Activated T-helper 1 cell treated with anti-CD3 and anti-CD28 coated beads, Interleukin-12 subunit alpha, Interleukin-12 subunit beta, Interleukin-2, Interleukin-4 antibody, amounts not matched to agents 30 ng/mL and 10 ng/mL and 1 ng/mL, durations not matched to agents 14 hours and 24 hours and 36 hours (primary cell): ENCODE results near the gene CAB39. TPM values are rescaled to one million over a fixed set of nuclear protein-coding genes. Genes with fewer than 3 reads are reported as not detected.

Experiments
- DNase-seq: peaks from one replicate; pipeline ENCODE4 v3.0.0; 2021; ENCODE audit warnings: low spot score
- H3K27ac Mint-ChIP-seq: one replicate; pipeline ENCODE4 v1.8.0; 2021; ENCODE audit warnings: mild to moderate bottlenecking, mixed read lengths
- H3K27me3 Mint-ChIP-seq: one replicate; pipeline ENCODE4 v1.8.0; 2022; ENCODE audit warnings: mild to moderate bottlenecking, moderate library complexity, mixed read lengths; ENCODE audit not compliant: insufficient read depth
- H3K36me3 Mint-ChIP-seq: one replicate; pipeline ENCODE4 v1.8.0; 2021; ENCODE audit warnings: low read depth, mixed read lengths
- H3K4me1 Mint-ChIP-seq: one replicate; pipeline ENCODE4 v1.8.0; 2021; ENCODE audit warnings: low read depth, mixed read lengths
- H3K4me3 Mint-ChIP-seq: one replicate; pipeline ENCODE4 v1.8.0; 2021; ENCODE audit warnings: mild to moderate bottlenecking, moderate library complexity, mixed read lengths
- H3K9me3 Mint-ChIP-seq: one replicate; pipeline ENCODE4 v1.8.0; 2021; ENCODE audit warnings: mixed read lengths
- intact Hi-C: fragments of 100-400 bp; cut with micrococcal nuclease; formaldehyde crosslinking; loops from one replicate; pipeline ENCODE4 v1.15.1; 2024
- total RNA-seq: library from RNA; stranded (reverse); gene quantifications from 2 replicates; pipeline ENCODE4 v1.2.3, GENCODE V29; 2022

Gene CAB39
- total RNA-seq, 1 donor from 2014 or later: 168 TPM

GRCh38 chr2:230706053-230706521, 6.6 kb upstream of the CAB39 start:
- Mint-ChIP-seq H3K4me3 (no peak overlapping the region), H3K4me1 (peaks cover 8% of the 10 kb centered on the region), H3K27me3 (peaks cover 1% of the 10 kb centered on the region), H3K36me3 (peaks cover 15% of the 10 kb centered on the region), H3K9me3 (peaks cover 29% of the 10 kb centered on the region), H3K27ac (no peak overlapping the region)
- DNase-seq: no peak
- intact Hi-C loops: no loop called here

GRCh38 chr2:230706966-230707365, 5.7 kb upstream of the CAB39 start:
- Mint-ChIP-seq H3K27me3 (peaks cover 1% of the 10 kb centered on the region), H3K4me3 (no peak overlapping the region), H3K36me3 (peaks cover 15% of the 10 kb centered on the region), H3K9me3 (peaks cover 25% of the 10 kb centered on the region), H3K27ac (no peak overlapping the region), H3K4me1 (peaks cover 15% of the 10 kb centered on the region)
- intact Hi-C loops: no loop called here
- no peak for DNase-seq

DNA sequence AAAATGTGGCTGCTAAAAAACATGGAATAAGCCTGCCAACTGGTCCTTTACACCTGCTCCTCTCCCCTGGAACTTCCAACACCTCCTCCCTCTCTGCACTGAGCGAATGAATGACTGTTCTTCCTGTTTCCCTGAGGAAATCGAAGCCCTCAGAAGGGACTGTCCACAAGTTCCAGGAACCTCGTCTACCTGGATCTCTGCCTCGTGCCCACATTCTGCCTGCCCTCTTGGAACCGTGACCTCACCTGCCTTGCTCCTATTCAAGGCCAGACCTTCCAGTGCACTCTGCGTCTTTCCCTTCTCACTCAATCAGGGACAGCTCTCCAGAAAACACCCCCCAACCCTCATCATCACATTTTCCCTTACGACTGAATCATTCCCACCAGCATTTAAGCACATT, 4.4 kb upstream of the CAB39 start:
- no peak overlapping the region for H3K4me3 Mint-ChIP-seq
- no peaks in the 10 kb centered on the region for H3K27me3 Mint-ChIP-seq
- DNase-seq: no peak
- intact Hi-C loops: no loop called here
- H3K9me3 Mint-ChIP-seq: peaks cover 16% of the 10 kb centered on the region
- H3K4me1 Mint-ChIP-seq: peaks cover 20% of the 10 kb centered on the region
- H3K36me3 Mint-ChIP-seq: peaks cover 11% of the 10 kb centered on the region
- no peak overlapping the region for H3K27ac Mint-ChIP-seq

DNA sequence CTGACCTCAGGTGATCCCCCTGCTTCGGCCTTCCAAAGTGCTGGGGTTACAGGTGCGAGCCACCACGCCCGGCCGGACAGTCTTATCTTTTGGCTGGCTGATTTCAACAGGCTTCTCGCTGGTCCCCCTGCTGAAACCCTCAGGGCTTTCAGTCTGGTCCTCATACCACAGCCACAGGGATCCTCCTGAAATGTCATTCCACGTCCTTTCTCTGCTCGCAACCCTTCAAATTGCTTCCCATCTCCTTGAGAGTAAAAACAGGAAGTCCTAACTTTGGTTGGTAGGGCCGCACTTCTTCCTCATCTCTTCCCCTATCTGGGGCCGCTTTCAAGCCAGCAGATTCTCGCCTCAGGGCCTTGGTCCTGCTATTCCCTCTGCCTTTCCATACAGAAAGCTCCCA, 1.4 kb upstream of the CAB39 start:
- intact Hi-C loops: loop anchor here (5.0 kb wide), 1 partner anchor 644 kb away; the partner anchor contains the start of gene SLC16A14
- H3K9me3 Mint-ChIP-seq: peaks cover under 1% of the 10 kb centered on the region
- no peak for DNase-seq
- peak overlapping the region; percentile 21 for H3K27ac Mint-ChIP-seq
- H3K27me3 Mint-ChIP-seq: no peaks in the 10 kb centered on the region
- peaks cover 35% of the 10 kb centered on the region for H3K4me1 Mint-ChIP-seq
- H3K36me3 Mint-ChIP-seq: peaks cover 22% of the 10 kb centered on the region
- H3K4me3 Mint-ChIP-seq: peak overlapping the region; percentile 34

GRCh38 chr2:230713331-230714135, 891 bp downstream of the CAB39 start:
- Mint-ChIP-seq H3K4me3 (peak overlapping the region; percentile 99), H3K27ac (peak overlapping the region; percentile 98), H3K36me3 (peaks cover 35% of the 10 kb centered on the region), H3K4me1 (peaks cover 52% of the 10 kb centered on the region), H3K9me3 (no peaks in the 10 kb centered on the region), H3K27me3 (no peaks in the 10 kb centered on the region)
- peak; percentile 35 for DNase-seq
- intact Hi-C loops: loop anchor here (1.0 to 5.0 kb wide), 10 partner anchors 38 to 705 kb away; partner anchors contain the start of genes SLC16A14, SP100, SP110 and SP140

DNA sequence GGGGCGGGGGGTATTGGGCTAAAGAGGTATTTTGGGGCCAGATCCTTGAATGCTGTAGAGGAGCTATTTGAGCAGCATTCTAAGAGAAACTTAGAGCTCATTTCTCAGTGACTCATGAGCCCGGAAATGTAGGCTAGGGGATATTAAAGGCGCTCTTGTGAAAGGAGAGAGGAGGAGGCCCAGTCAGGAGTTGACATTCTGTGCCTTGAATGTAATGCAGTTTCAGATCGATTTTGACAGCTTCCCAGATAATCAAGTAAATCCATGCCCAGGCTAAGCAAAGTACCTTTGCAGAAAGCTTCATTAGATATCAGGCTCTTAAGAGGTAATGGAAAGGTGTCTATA, 1.5 kb downstream of the CAB39 start:
- Mint-ChIP-seq H3K4me1 (peaks cover 55% of the 10 kb centered on the region), H3K27ac (peak overlapping the region; percentile 98), H3K4me3 (peak overlapping the region; percentile 99), H3K36me3 (peaks cover 35% of the 10 kb centered on the region), H3K9me3 (no peaks in the 10 kb centered on the region), H3K27me3 (no peaks in the 10 kb centered on the region)
- DNase-seq: peak; percentile 32
- intact Hi-C loops: loop anchor here (1.0 to 5.0 kb wide), 6 partner anchors 37 to 647 kb away; partner anchors contain the start of genes SLC16A14 and SP140

DNA sequence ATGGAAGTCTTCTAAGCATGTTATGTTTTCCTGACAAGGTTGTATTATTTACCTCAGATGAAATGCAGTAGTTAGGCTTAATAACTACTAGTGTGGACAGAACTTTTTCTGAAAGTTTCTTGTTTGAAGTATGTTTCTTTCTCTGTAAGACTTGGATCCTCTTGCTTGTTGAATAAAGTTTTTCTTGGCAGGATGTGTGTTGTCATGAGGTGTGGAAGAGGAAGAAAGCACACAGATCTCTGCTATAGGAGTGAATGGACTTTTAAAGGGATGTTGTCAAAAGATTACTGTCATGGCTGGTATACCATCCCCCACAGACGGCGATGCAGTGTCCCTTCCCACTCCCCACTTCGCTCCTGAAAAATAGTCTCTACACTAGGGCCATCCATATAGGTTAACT, 2.6 kb downstream of the CAB39 start:
- H3K36me3 Mint-ChIP-seq: peaks cover 43% of the 10 kb centered on the region

DNA sequence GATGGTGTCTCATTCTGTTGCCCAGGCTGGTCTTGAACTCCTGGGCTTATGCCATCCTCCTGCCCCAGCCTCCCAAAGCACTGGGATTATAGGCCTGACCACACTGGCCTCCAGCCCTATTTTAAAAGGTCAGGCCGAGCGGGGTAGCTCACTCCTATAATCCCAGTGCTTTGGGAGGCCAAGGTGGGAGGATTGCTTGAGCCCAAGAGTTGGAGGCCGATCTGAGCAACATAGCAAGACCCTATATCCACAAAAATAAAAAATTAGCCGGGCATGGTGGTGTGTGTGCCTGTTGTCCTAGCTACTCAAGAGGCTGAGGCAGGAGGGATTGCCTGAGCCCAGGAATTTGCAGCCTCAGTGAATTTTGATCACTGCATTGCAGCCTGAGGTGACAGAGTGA, 3.9 kb downstream of the CAB39 start:
- Mint-ChIP-seq H3K9me3 (no peaks in the 10 kb centered on the region), H3K4me1 (peaks cover 72% of the 10 kb centered on the region), H3K27ac (no peak overlapping the region), H3K36me3 (peaks cover 51% of the 10 kb centered on the region), H3K4me3 (no peak overlapping the region), H3K27me3 (no peaks in the 10 kb centered on the region)
- intact Hi-C loops: no loop called here
- no peak for DNase-seq

More for the DNA sequence above, 2.6 kb downstream of the CAB39 start:
- no peaks in the 10 kb centered on the region for H3K27me3 Mint-ChIP-seq
- peak overlapping the region; percentile 54 for H3K27ac Mint-ChIP-seq
- H3K4me3 Mint-ChIP-seq: peak overlapping the region; percentile 99
- no peaks in the 10 kb centered on the region for H3K9me3 Mint-ChIP-seq
- peaks cover 66% of the 10 kb centered on the region for H3K4me1 Mint-ChIP-seq
- no peak for DNase-seq
- intact Hi-C loops: loop anchor here (1.0 to 2.0 kb wide), 2 partner anchors 8 to 100 kb away; no protein-coding TSS in a partner anchor

- H3K4me3 Mint-ChIP-seq: peak overlapping the region; percentile 61
- intact Hi-C loops: no loop called here
- H3K9me3 Mint-ChIP-seq: no peaks in the 10 kb centered on the region
- H3K27me3 Mint-ChIP-seq: no peaks in the 10 kb centered on the region
- DNase-seq: no peak
- peaks cover 75% of the 10 kb centered on the region for H3K4me1 Mint-ChIP-seq
- peaks cover 53% of the 10 kb centered on the region for H3K36me3 Mint-ChIP-seq
- peak overlapping the region; percentile 60 for H3K27ac Mint-ChIP-seq
These were observed 5.0 kb downstream of the CAB39 start for GRCh38 chr2:230717600-230717999.

DNA sequence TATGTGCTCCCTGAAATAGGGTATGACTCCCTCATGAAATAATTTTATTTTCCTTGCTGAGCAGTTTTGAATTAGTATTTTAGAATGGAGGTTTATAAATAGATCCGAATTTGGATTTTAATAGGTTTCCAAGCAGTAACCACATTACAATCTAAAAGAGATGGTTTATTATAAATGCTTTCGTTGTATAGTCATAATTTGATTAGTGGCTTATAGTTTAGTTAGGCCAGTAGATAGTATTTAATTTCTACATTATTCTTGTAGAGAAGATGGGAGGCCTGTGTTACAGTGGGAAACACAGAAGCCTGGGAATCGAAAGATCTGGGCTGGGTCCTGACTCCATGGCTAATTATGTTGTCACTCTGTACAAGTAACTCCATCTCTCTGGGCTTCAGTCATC, 6.7 kb downstream of the CAB39 start:
- H3K36me3 Mint-ChIP-seq: peaks cover 55% of the 10 kb centered on the region
- no peak for DNase-seq
- H3K9me3 Mint-ChIP-seq: no peaks in the 10 kb centered on the region
- peak overlapping the region; percentile 49 for H3K4me3 Mint-ChIP-seq
- peaks cover 81% of the 10 kb centered on the region for H3K4me1 Mint-ChIP-seq
- intact Hi-C loops: no loop called here
- peak overlapping the region; percentile 82 for H3K27ac Mint-ChIP-seq
- no peaks in the 10 kb centered on the region for H3K27me3 Mint-ChIP-seq

DNA sequence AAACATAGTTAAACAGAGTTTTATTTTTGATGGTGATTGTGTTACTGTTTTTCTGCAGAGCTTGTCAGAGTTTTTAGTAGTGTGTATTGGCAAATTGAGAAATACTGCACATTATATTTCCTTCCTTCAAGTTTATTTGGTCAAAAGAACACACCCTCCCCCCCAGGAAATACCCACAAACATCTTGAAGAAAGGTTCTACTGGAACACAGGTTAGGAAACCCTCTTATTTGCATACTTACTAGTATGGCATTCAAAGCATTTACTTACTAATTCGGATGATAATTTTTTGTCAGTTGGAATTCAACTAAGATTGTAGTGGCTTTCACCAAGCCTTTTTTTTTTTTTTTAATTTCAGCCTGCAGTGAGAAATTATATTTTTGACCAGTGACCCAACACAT, 9.1 kb downstream of the CAB39 start:
- Mint-ChIP-seq H3K4me3 (peak overlapping the region; percentile 73), H3K4me1 (peaks cover 80% of the 10 kb centered on the region), H3K27me3 (no peaks in the 10 kb centered on the region), H3K27ac (peak overlapping the region; percentile 87), H3K9me3 (no peaks in the 10 kb centered on the region), H3K36me3 (peaks cover 55% of the 10 kb centered on the region)
- no peak for DNase-seq
- intact Hi-C loops: no loop called here

GRCh38 chr2:230722207-230722885, 9.7 kb downstream of the CAB39 start:
- intact Hi-C loops: no loop called here
- Mint-ChIP-seq H3K27me3 (no peaks in the 10 kb centered on the region), H3K9me3 (no peaks in the 10 kb centered on the region), H3K27ac (peak overlapping the region; percentile 81), H3K4me1 (peaks cover 76% of the 10 kb centered on the region), H3K4me3 (peak overlapping the region; percentile 73), H3K36me3 (peaks cover 53% of the 10 kb centered on the region)
- no peak for DNase-seq

GRCh38 chr2:230723363-230723762, 10.7 kb downstream of the CAB39 start:
- peak; percentile 30 for DNase-seq
- Mint-ChIP-seq H3K27ac (peak overlapping the region; percentile 79), H3K4me3 (peak overlapping the region; percentile 77), H3K36me3 (peaks cover 44% of the 10 kb centered on the region), H3K4me1 (peaks cover 66% of the 10 kb centered on the region), H3K9me3 (no peaks in the 10 kb centered on the region), H3K27me3 (no peaks in the 10 kb centered on the region)
- intact Hi-C loops: loop anchor here (1.0 kb wide), 2 partner anchors 8 to 13 kb away; no protein-coding TSS in a partner anchor
